Measurements from ENCODE around the gene SLC18A2.

The SLC18A2 gene

GRCh38 chr10:117239051-117239450 lies 1.9 kb upstream of the SLC18A2 start:
- DNase-seq, result no peak

DNA sequence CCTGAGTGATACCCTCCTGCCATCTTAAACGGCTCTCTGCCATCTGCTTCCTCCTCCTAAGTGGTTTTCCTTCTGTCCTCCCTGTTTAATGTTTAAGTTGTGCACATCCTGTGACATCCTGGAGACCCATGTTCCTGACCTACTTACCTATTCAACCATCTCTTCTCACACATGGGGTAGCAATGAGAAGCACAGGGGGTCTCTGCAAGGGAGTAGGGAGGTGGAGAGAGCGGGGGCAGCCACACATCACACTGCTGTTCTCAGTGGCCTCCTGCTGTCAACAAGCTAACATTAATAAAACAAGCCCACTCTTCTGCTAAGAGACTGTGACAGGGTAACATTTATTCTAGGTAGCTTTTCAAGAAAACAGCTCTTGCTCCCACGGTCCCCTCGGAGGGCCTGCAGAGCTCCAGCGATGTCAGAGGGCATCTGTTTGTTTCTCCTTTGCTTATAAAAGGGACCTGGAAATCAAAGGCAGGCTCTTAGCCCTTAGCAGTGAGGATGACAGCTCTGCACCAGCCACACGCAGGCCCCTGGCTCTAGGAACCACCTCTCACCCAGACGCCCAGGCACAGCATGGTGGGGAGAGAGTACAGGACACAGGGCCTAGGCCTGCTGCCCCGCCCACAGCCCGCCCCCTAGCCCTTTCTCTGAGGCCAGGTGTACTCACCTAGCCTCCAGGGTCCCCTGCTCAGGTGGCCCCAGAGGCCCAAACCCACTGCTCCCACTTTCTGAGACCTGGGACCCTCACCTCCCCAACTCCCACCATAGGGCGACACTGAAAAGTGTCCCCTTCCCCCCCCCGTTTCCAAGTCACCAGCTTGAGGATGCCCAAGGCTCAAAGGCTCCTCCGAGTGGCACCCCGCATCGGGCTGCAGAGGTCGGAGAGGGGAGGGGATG lies 943 bp upstream of the SLC18A2 start:
- peak; percentile 79 for DNase-seq

GRCh38 chr10:117241541-117242462 lies 888 bp downstream of the SLC18A2 start:
- DNase-seq, result peak; percentile 52

GRCh38 chr10:117242463-117242832 lies 1.5 kb downstream of the SLC18A2 start:
- no peak for DNase-seq

- no peak for DNase-seq
These were observed 6.2 kb downstream of the SLC18A2 start for GRCh38 chr10:117246997-117247671.

- peak; percentile 2 for DNase-seq
These were observed 8.0 kb downstream of the SLC18A2 start for GRCh38 chr10:117248750-117249465.

DNA sequence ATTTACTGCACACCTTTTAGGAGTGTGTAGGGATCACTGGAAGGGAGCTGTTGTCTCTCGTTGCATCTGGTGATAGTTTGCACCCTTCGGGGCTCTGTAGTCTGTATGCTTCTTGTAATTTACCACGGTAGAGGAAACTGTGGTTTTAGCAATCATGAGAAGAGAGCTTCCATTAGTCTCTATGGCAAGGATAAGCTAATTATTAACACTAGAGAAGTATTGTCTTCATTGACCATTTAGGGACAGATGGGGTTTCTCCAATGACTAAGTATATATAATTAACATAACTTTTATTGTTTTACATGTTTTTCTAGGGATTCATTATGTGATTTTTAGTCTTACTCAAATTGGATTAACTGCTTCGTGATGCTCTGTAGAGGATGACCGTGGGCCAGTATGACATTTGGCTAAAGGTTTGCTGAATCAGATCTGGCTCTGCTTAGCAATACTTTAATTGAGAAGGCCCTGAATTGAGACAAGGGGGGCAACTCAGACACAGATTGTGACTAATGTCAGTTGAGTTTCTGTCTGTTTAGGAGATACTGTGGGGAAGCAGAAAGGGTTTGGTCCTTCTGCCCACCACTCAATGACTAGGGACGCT lies 8.7 kb downstream of the SLC18A2 start:
- DNase-seq, result no peak

- DNase-seq, result no peak
These were observed 9.5 kb downstream of the SLC18A2 start for GRCh38 chr10:117250411-117250810.

DNA sequence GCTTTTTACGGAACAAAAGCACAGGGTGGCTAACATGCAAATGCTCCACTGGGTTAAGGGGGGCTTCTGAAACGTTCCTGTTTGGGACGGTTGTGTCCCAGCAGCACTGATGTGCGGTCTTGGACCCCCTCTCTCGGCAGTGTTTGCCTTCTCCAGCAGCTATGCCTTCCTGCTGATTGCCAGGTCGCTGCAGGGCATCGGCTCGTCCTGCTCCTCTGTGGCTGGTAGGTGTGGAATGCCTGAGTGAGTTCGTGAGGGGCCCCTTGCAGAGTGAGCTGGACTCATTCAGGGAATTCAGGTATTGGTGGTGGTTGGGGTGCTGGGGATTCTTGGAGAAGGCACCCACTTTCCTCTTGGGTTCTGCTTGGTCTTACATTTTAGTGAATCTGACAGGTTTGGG lies 13.0 kb downstream of the SLC18A2 start:
- DNase-seq, result no peak

- no peak for DNase-seq
These were observed 13.4 kb downstream of the SLC18A2 start for GRCh38 chr10:117254338-117254737.

- no peak for DNase-seq
These were observed 14.1 kb downstream of the SLC18A2 start for GRCh38 chr10:117254774-117255735.

GRCh38 chr10:117255835-117256460 lies 15.0 kb downstream of the SLC18A2 start:
- DNase-seq, result no peak

- no peak for DNase-seq
These were observed 16.0 kb downstream of the SLC18A2 start for GRCh38 chr10:117256910-117257309.

DNA sequence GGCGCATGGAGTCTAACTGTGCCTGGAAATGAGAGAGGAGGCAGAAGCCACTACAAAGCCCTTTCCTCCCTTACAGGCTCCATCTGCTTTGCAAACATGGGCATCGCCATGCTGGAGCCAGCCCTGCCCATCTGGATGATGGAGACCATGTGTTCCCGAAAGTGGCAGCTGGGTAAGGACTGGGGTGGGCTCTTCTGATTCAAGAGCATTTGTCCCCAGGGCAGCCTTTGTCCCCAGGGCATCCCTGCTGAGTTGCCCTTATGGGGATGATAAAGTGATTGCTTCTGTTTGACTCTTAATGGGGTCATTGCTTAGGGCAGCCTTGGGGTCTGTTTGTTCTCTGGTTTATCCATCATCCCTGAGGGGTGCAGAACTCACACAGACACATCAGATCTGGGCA lies 16.8 kb downstream of the SLC18A2 start:
- peak; percentile 72 for DNase-seq

DNA sequence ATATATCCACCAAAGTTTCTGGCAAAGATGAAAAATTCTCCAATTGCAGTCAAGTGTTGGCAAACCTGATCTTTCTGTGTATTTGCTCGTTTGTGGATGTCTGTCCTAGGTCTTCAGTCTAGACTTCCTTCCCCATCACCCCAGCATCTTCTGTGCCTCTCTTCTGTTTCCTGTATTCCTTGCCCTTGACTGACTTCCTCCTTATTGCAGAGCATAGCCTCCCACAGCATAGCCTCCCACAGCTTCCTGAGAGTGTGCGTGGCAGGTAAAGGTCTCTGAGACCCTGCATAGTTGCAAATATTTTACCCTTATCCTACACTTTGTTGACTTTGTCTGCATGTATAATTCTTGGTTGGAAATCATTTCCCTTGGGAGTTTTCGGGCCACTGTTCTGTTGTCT lies 18.4 kb downstream of the SLC18A2 start:
- no peak for DNase-seq

GRCh38 chr10:117260084-117260483 lies 19.2 kb downstream of the SLC18A2 start:
- no peak for DNase-seq

DNA sequence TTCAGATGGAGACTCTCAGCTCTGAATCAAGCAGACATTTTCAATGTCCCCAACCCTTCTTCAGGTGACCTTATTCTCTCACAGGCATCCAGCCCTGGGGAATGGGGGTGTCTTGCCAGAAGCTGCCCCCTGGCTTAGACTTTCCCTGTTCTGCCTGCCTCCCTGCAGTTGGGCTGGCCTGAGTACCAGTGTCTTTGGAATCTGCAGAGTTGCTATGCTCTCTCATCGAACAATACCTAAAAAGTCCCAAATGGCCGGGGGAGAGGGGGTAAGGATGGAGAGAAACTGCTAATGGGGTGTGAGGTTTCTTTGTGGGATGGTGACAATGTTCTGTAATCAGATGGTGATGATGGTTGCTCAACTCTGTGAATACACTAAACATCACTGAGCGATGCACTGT lies 20.6 kb downstream of the SLC18A2 start:
- no peak for DNase-seq

DNA sequence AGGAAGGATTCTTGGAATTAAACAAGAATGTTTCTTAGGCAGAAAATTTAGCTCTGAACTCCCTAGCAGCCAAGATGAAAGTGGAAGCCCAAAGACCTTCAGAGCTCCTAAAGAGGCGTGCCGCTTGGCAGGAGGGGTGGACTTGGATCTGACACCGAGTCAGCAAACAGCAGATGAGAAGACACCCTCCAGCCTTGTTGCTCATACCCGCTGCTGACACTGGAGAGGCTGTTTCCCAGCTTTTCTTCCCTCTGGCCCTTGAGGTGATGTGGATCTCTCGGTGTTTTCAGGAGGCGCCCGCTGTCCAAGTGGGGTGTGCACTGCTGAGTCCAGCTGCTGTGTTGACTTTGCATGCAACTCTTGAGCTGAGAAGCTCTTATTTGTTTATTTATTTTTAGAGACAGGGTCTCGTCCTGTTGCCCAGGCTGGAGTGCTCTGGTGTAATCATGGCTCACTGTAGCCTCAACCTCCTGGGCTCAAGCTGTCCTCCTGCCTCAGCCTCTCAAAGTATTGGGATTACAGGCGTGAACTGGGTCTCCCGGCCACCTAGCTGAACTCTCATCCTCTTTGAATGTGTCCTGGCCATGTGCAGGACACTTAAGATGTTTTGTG lies 21.5 kb downstream of the SLC18A2 start:
- DNase-seq, result no peak

GRCh38 chr10:117262903-117263293 lies 22.0 kb downstream of the SLC18A2 start:
- no peak for DNase-seq

GRCh38 chr10:117264782-117265181 lies 23.9 kb downstream of the SLC18A2 start:
- peak; percentile 48 for DNase-seq
